NCI-H345 (cell line): Measurements from ENCODE around the gene GRID1.

Source experiments
- DNase-seq: peaks from one replicate; lab custom pipeline; 2025; lab: John Stamatoyannopoulos, UW

Gene GRID1

DNA sequence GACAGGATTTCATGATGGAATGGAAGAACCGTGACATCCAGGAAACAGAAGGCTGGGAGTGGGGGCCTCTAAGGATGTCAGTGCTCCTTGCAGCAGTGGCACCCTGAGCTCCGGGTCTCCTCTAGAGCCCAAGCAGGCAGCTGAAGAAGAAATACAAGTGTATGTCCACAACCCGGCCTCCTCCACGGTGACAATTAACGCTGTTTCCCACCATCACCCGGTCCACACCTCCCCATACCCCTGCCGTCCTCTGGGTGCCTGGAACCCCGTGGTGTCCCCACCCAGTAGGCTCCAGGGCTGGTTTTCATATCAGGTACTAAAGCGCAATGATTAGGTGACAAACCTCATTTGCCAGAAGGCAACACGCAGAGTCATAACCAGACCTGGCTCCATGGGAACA lies 30.3 kb downstream of the GRID1 start:
- DNase-seq = no peak

DNA sequence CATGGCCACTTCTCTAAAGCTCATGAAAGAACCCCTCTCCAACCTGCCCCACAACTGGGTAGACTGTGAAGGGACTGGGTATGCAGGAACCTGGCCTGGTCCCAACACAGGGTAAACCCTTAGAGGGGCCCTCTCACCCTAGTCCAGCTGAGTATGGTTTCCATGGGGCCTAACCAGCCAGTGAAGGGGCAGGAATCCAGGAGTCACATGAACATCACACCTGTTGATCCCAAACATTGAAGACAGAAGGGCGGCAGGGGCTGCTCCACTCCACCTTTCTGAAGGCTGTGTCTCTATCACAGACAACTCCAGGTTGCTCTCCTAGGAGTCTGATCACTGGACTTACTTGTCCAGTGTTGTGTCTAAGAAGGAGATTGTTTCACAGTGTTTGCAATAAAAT lies 30.8 kb downstream of the GRID1 start:
- DNase-seq = no peak

DNA sequence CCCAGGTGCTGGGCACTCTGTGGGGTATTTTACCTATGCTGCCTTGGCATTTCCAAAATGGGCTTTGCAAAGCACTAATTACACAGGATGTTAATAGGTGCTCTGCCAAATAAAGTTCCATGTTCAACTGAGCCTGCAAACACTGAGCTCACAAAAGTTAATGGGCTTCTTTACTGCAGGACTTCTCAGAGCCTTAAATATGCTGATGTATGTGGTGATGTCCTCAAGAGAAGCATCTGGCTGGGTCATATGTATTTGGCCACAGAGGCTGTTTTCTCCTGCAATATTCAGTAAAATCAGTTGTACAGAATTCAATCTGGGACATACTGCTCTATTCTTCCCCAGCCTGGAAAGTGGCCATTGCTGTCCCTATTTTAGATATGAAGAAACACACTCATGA lies 31.3 kb downstream of the GRID1 start:
- no peak for DNase-seq

DNA sequence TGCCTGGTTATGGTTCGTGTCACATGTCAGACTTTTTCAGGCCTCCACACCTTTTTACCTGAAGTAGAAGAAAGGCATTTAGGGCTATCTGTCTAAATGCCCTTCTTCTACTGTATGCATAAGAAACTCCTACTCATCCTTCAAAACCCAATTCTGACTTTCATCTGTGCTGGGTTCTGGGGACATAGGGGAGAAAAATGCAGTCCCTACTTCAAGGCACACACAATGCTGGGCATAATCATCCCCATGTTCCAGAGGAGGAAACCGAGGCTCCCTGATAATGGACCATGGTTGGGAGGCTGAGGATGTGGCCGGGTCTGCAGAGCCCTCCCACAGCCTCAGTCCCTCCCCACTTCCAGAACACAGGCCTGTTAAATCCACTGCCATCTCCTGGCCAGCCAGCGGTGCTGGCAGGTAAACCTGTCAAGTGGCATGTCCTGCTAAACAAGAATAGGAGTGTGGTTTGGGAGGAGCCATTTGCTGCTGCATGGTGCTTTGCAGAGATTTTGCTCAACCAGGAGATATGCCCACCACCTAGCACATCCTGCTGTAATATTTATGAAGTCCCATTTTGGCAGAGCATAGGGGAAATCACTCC lies 32.0 kb downstream of the GRID1 start:
- peak; percentile 70 for DNase-seq

DNA sequence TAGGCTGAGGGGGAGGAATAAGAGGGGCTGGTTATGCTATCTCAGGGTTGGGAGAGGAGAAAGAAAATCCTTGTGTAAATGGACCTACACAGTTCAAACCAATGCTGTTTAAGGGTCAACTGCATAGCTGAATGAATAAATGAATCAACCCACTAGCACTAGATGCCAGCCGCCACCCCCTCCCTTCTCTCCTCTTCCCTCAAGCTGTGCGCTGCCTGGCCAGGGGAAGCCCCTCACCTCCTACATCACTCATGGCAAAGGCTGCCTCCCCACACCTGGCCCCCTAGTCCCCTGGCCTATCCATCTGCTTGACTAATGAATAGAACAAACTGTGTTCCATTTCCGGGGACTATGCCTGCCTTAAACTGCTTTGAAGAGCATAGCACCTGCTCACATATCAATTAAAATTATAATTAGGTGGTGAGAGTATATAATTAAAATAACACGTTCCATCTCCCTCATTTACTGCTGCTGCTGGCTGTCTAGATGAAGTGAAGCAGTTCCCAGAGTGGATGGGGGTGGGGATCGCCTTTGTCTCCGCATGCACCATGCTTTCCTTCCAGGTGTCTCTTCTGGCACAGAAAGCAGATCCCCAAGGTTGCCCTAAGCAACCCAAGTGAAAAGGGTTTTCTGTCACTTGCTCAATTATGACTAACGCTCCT lies 32.6 kb downstream of the GRID1 start:
- DNase-seq = peak; percentile 80

DNA sequence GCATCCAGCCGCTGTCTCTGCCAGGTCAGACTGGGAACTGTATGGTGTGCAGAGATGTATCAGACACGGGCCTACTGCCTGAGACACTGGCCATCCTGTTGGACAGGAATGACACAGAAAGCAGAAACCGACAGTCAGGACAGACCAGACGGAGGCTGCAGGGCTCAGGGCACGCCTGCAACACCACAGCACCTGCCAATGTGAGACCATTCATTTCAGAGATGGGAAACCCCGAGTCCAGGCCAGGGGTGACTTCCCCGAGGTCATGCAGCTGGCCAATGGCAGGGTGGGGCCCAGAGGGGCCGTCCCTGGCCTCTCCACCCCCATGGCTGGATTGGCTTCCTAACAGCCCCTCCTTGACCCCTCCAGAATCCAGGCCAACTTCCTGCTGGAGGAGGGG lies 34.7 kb downstream of the GRID1 start:
- no peak for DNase-seq

DNA sequence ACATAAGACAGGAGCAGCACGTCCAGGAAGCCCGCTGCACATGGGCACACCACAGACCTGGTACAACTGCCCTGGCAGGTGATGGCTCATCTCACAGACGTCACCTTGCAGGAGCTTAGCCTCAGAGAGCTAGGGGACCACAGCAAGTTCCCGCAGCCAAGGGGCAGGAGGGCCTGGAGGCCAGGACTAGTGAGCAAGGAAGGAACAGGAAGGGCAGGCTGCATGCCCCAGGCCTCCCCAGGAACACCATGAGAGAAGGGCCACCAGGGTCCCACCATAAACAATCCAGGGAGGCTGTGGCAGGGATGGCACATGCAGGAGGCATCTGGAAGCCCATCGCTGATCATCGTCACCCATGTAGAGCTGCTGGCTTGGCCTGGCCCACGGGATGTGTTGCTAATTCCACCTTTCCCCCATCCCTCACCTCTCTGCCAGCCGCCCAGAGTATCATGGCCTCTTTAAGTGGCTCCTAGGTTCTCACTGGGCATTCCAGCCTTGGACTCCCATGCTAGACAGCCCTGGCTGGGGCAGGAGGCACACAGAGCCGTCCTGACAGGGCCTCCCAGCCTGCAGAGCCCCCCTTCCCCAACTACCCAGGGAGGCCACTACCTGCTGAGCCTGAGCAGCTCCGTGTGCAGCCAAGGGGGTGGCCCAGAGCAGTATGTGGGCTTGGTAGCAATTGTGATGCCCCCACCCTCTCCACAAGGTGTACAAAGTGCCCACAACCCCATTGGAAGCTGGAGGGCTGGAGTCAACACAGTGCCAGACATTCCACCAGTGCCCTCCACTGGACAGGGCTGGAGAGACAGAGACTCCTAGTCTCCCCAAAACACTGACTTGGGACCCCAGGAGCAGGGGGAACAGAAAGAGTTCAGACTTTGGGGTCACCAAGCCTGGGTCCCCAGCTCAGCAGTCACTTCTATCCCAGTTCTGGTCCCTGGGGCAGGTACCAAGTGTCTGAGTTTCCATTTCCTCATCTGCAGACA lies 35.5 kb downstream of the GRID1 start:
- DNase-seq = no peak

DNA sequence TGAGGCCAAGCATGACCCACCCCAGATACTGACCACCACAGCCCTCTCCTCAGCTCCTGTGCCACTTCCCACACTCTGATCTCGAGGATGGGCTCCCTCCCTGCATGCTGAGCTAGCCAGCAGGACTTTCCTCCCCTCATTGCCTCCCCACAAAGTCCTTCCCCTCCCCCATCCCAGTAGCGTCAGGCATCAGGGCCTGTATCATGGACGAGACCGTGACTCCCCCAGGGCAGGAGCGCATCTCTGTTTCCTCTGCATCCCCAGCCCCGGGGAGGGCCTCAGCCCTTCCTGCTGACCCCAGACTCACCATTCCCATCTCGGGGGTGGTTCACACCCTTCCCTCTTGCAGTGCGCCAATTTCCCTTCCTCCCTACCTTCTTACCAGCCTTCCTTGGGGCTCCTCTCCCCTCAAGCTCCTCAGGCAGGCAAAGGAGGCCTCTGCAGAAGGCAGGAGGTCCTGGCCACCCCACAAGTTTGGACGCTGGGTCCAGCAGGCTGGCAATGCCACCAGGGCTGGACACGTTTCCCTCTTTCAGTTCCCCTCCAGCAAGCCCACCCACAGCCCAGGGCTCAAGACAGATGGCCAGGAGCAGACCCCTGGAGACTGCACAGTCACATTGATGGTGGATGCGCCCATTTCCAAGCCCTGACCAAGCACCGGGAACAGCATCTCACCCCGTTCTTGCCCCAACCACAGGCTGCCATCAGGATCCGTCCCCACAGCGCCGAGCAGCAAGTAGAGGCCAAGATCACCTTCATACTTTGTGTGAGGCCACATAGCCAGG lies 36.5 kb downstream of the GRID1 start:
- DNase-seq = no peak

DNA sequence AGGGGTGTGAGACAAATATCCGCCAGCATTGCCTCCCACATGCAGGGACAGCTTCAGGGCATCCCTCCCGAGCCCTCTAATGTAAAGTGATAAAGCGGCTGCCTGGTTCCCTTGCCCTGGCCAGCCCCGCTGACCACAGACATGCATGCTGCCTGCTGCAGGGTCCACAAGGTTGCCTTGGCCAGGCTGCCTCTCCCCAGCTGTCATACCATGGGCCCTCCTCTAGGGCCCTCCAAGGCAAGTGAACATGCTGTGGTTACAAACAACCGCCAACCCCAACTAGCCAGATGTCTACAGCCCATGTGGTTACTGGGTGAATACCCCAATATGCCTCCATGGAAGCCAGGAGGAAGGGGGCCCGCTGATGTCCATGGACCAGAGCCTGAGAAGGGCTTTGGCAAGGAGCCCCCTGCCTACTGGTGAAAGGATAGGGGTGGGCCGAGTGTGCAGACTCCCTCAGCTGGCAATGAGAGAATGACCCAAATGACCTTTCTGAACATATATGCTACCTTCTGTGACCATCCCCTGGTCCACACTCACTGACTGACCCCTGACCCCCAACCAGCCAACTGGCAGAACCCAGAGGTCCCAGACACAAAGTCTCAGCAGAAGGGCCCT lies 37.4 kb downstream of the GRID1 start:
- DNase-seq = no peak

DNA sequence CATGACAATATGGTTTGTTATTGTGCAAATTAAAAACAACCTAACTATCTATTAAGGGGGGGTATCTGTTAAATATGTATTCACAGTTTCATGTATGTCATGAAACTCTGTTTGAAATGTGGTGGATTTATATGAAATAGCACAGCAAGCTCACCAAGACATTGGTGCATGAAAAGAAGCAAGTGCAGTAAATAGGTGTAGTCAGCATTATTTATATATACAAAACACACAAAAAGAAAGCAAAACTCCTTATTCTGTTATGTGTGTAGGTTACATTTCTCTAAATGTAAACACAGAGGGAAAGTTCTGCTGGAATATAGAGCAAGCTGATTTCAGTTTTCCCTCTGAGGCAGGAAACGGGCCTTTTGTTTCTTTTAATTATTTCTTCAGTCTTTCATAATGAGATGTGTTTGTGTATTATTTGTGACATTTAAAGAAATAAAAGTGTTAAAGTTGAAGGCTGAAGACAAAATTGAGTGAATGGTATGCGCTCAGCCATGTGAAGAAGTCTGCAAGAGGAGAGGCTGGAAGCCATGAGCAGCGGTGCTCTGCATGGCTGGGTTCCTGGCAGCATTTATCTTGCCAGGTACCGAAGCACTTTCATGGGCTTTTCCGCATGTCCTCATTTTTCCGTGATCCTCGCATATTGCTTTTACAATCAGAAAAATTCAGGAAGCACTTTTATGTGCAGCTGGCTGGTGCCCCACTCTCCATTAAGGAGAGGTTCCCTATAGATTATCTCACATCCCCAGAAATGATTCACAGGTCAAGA lies 38.5 kb downstream of the GRID1 start:
- DNase-seq = no peak

DNA sequence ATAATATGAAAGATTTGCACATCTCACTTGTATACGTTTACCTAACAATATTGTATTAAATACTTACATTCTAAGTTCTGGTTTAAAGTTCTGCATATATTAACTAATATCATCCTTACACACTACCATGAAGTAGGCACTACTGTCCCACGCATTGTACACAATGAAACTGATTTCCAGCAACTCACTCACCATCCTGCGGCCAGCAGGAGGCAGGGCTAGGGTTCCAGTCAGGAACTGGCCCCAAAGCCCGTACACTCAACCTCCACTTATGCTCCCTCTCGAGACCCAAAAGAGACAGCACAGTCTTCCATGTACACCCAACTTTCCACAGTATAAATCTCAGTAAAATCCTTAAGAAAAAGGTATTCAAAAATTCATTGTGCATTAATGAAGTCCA lies 41.4 kb downstream of the GRID1 start:
- no peak for DNase-seq

DNA sequence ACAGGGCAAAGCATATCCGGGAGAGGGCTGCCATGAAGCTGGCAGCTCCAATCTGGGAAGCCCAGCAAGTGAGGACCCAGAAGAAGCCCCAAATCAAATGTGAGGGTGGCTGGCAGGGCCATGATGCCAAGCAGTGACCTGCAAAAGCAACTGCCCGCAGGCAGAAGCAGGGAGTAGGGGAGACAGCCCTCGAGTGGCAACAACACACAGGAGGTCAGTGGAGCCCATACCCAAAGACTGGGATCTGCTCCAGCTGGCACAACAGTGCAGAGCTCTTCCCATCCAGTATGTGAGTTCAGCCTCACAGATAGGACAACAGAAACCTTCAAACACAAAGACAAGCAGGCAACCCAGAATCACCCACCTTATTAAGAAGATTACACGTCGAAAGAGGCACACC lies 45.0 kb downstream of the GRID1 start:
- no peak for DNase-seq

DNA sequence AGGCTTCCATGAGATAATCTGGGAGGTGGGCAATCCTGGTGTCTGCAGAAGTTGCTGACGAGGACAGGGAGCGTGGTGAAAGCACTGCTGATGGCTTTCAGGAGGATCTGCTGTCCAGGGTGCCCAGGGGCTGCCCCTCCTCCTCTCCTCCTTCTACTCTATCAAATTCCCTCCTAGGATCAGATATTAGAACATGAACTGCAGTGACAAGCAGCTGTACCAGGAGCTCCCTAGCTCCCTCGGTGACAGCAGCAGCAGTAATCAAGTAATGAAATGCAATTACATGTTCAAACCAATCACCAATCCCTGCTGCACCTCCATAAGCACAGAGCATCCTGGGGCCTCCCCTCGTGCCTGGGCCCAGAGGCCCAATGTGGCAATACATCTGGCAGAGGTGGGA lies 46.9 kb downstream of the GRID1 start:
- DNase-seq = no peak

DNA sequence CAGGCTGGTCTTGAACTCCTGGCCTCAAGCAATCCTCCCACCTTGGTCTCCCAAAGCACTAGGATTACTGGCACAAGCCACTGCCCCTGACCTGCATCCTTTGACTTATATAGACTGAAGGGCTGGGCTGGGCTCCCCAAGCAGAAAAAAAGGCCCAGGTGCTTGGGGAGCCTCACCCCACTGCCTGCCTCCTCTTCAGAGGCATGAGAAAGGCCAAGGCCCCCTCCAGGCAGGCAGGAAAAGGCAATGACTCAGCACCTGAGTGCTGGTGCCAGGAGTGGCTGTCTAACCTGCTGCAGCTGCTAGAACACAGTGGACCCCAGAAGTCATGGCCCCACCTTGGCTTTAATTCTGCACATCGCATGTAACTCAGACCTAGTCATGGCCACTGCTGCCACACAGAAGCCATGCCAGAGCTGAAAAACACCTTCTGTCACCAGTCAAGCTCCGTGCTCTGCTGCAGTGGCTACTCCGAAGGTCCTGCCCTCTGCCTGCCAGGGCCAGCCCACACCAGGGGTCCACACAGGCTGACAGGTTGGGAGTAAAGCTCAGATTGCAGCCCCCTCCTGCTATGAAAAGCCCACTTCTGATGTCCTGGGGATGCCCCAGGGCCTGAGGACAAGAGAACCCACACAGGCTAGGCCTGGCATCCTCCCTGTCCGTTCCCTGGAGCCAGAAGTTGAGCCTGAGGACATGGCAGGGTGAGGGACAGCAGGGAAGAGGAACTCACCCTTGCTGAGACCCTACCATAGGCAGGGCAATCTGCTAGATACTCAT lies 48.5 kb downstream of the GRID1 start:
- DNase-seq = no peak

DNA sequence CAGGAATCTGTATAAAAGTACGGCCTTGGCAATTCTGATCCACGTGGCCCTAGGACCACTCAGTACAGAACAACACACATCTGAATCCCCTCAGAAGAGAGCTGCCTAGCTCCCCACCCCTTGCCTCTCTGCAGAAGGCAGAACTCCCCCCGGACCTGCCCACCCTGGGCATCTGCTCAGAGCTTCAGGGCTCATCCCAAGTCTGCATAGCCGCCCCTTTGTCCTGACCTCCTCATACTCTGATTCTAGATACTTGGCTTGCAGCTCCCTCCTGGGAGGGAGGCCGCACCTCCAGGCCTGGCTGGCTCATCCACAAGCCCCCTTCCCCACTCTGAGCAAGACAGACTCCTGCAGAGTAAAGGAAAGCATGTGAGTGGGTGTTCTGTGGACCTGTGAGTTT lies 49.6 kb downstream of the GRID1 start:
- no peak for DNase-seq

DNA sequence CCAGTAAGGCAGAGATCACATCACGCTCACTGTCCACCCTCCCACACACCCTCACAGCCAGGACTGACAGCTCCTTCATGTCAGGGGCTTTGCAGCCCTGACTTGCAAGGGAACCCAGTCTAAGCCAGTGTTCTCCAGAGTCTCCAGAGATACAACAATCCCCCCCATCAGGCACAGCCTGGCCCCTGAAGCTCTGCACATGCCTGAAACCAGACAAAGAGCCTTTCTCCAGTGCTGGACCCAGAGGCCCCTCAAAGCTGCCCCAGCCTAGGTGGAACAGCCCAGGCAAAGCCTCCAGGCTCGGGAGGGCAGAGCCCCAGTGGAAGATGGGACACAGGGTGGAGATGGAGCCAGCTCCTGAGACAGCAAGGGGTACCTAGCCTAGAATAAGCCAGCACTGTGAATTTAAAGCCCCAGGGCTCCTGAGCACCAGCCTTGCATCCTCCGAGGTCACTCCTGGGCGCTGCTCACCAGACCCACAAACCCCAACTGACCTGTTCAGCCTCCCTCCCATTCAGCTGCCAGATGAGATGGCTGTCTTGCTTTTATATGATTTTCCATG lies 50.2 kb downstream of the GRID1 start:
- no peak for DNase-seq

DNA sequence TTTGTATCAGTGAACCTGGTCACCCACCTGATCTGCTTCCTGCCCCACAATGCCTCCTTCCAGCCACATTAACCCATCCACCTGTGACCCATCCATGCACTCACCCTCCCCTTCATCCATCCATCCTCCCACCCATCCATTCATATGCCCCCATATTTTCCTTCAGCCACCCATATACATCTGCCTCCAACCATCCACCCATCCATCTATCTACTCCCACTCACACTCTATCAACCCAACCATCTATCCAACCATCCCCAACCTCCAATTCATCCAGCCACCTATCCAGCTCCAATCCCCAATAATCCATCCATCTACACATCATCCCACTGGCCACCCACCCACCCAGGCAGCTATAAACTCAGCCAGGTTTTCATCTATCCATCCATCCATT lies 51.0 kb downstream of the GRID1 start:
- no peak for DNase-seq

DNA sequence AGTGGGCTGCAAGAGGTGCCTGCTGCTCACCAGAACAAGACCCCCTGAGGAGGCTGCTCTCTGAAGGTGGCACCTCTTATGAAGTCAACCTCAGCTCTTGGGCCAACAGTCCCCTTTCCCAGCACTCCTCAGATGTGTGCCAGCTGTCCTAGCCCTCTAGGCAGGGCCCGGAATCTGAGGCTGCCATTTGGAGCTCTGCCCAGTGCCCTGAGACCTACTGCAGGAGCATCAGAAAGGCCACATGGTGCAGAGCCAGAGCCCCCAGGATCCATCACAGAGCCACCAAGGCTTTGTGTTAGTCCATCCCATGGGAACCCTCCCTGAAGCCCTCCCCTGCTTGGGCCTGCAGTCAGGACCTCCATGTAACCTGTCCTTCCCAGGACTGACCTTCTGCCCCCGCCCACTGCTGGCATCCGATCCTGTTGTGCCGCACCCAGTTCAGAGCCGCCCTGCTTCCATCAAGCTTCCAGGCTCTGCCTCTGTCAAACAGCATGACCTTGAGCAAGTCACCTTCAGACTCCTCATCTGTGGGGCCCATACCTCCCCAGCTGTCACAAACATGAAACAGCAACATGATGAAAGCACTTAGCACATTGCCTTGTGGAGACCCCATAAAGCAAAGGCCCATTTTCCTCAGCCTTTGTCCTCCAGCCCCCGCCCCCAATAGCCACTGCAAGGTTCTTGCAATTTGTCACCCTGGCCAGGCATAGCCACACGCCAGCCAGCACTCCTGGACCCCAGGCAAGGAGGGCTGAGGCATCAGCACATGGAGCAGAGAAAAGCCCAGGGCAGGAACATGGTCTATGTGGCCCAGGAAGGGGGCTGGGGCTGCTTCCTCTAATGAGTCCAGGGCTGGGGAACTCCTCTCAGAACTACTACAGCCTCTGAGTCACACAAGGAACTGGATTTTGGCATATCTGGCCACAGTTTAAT lies 51.7 kb downstream of the GRID1 start:
- DNase-seq = no peak

DNA sequence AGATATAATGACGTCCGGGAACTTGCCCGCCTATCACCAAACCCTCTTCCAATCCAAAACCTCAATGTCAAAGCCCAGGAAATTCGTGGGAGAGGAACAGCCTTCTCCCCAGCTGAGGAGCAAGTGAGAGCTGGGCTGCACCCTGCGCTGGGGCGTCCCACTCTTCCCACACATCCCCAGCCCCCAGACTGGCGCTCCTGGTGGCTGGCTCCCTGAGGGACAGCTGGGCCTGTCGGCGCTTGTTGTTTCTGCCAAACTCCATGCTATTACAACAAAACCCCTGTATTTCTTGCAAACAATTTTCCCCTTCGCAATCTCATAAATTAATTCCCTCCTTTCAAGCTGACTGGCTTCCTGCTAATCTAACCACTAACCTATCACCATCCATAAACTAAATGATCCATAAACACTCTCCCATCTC lies 53.0 kb downstream of the GRID1 start:
- DNase-seq = no peak
